ENCODE measurements around the gene KNDC1. TPM values are rescaled to one million over a fixed set of nuclear protein-coding genes. Genes with fewer than 3 reads are reported as not detected.

KNDC1 gene
- total and polyA plus RNA-seq, 10 of the 15 experiments (the other 5 are each of a cell fraction or from before 2014, with no cell fraction given): 0.03 to 0.11 (median 0.05) TPM; not detected in 7

GRCh38 chr10:133274751-133275683, 115.0 kb downstream of the KNDC1 start (continued):
- TF ChIP-seq IRF5 (IDR thresholded peaks at IDR 0.05; ENCODE audit: borderline replicate concordance) (no peak), PAX5 (IDR thresholded peaks at IDR 0.05; ENCODE audit: borderline replicate concordance, low read depth, low read length) (peak; percentile 84), SREBF1 (IDR thresholded peaks at IDR 0.05; ENCODE audit: low read length) (no peak), ESRRA (IDR thresholded peaks at IDR 0.05; ENCODE audit: low read length) (no peak), PAX8 (IDR thresholded peaks at IDR 0.05) (no peak), HDAC6 (IDR thresholded peaks at IDR 0.05; ENCODE audit: unreplicated experiment) (no peak), TBL1XR1 (IDR thresholded peaks at IDR 0.05; ENCODE audit: low read depth, low read length) (peak; percentile 97), CHD4 (IDR thresholded peaks at IDR 0.05) (no peak), IKZF2 (IDR thresholded peaks at IDR 0.05) (peak; percentile 88), EED (IDR thresholded peaks at IDR 0.05; ENCODE audit: low read depth) (peak; percentile 93), ZSCAN29 (IDR thresholded peaks at IDR 0.05) (no peak), EGR1 (IDR thresholded peaks at IDR 0.05; ENCODE audit: borderline replicate concordance in 1 of 2, low read depth in 2 of 2, low read length in 2 of 2) (peak; percentile 31 to 95), RBBP5 (conservative IDR thresholded peaks at IDR 0.05) (no peak)
- TF ChIP-seq, protein P1, sequence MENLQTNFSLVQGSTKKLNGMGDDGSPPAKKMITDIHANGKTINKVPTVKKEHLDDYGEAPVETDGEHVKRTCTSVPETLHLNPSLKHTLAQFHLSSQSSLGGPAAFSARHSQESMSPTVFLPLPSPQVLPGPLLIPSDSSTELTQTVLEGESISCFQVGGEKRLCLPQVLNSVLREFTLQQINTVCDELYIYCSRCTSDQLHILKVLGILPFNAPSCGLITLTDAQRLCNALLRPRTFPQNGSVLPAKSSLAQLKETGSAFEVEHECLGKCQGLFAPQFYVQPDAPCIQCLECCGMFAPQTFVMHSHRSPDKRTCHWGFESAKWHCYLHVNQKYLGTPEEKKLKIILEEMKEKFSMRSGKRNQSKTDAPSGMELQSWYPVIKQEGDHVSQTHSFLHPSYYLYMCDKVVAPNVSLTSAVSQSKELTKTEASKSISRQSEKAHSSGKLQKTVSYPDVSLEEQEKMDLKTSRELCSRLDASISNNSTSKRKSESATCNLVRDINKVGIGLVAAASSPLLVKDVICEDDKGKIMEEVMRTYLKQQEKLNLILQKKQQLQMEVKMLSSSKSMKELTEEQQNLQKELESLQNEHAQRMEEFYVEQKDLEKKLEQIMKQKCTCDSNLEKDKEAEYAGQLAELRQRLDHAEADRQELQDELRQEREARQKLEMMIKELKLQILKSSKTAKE (IDR thresholded peaks at IDR 0.05; ENCODE audit: low read depth, poor library complexity, severe bottlenecking): peak; percentile 71
- TF ChIP-seq, protein P2, sequence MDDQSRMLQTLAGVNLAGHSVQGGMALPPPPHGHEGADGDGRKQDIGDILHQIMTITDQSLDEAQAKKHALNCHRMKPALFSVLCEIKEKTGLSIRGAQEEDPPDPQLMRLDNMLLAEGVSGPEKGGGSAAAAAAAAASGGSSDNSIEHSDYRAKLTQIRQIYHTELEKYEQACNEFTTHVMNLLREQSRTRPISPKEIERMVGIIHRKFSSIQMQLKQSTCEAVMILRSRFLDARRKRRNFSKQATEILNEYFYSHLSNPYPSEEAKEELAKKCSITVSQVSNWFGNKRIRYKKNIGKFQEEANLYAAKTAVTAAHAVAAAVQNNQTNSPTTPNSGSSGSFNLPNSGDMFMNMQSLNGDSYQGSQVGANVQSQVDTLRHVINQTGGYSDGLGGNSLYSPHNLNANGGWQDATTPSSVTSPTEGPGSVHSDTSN (IDR thresholded peaks at IDR 0.05; ENCODE audit: insufficient replicate concordance, low read depth, low read length): no peak
- TF ChIP-seq, protein P3, sequence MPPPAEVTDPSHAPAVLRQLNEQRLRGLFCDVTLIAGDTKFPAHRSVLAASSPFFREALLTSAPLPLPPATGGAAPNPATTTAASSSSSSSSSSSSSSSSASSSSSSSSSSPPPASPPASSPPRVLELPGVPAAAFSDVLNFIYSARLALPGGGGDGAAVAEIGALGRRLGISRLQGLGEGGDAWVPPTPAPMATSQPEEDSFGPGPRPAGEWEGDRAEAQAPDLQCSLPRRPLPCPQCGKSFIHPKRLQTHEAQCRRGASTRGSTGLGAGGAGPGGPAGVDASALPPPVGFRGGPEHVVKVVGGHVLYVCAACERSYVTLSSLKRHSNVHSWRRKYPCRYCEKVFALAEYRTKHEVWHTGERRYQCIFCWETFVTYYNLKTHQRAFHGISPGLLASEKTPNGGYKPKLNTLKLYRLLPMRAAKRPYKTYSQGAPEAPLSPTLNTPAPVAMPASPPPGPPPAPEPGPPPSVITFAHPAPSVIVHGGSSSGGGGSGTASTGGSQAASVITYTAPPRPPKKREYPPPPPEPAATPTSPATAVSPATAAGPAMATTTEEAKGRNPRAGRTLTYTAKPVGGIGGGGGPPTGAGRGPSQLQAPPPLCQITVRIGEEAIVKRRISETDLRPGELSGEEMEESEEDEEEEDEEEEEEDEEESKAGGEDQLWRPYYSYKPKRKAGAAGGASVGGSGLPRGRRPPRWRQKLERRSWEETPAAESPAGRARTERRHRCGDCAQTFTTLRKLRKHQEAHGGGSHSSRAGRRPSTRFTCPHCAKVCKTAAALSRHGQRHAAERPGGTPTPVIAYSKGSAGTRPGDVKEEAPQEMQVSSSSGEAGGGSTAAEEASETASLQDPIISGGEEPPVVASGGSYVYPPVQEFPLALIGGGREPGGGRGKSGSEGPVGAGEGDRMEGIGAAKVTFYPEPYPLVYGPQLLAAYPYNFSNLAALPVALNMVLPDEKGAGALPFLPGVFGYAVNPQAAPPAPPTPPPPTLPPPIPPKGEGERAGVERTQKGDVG (CRISPR knock-in tag; IDR thresholded peaks at IDR 0.05): no peak
- TF ChIP-seq, protein P4, sequence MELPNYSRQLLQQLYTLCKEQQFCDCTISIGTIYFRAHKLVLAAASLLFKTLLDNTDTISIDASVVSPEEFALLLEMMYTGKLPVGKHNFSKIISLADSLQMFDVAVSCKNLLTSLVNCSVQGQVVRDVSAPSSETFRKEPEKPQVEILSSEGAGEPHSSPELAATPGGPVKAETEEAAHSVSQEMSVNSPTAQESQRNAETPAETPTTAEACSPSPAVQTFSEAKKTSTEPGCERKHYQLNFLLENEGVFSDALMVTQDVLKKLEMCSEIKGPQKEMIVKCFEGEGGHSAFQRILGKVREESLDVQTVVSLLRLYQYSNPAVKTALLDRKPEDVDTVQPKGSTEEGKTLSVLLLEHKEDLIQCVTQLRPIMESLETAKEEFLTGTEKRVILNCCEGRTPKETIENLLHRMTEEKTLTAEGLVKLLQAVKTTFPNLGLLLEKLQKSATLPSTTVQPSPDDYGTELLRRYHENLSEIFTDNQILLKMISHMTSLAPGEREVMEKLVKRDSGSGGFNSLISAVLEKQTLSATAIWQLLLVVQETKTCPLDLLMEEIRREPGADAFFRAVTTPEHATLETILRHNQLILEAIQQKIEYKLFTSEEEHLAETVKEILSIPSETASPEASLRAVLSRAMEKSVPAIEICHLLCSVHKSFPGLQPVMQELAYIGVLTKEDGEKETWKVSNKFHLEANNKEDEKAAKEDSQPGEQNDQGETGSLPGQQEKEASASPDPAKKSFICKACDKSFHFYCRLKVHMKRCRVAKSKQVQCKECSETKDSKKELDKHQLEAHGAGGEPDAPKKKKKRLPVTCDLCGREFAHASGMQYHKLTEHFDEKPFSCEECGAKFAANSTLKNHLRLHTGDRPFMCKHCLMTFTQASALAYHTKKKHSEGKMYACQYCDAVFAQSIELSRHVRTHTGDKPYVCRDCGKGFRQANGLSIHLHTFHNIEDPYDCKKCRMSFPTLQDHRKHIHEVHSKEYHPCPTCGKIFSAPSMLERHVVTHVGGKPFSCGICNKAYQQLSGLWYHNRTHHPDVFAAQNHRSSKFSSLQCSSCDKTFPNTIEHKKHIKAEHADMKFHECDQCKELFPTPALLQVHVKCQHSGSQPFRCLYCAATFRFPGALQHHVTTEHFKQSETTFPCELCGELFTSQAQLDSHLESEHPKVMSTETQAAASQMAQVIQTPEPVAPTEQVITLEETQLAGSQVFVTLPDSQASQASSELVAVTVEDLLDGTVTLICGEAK (IDR thresholded peaks at IDR 0.05; ENCODE audit: borderline replicate concordance): peak; percentile 26; the same call in 1 of the 2 replicates
